Colon (tissue), 2 donors: ENCODE results near the gene CCDC102A.

Source experiments
- FAIRE-seq: peaks from 2 replicates; lab custom pipeline; 2012; peaks lifted over from hg19 to GRCh38; lab: Jason Lieb, UNC
- donor health status: control.
- donor health status: control.

The CCDC102A gene

DNA sequence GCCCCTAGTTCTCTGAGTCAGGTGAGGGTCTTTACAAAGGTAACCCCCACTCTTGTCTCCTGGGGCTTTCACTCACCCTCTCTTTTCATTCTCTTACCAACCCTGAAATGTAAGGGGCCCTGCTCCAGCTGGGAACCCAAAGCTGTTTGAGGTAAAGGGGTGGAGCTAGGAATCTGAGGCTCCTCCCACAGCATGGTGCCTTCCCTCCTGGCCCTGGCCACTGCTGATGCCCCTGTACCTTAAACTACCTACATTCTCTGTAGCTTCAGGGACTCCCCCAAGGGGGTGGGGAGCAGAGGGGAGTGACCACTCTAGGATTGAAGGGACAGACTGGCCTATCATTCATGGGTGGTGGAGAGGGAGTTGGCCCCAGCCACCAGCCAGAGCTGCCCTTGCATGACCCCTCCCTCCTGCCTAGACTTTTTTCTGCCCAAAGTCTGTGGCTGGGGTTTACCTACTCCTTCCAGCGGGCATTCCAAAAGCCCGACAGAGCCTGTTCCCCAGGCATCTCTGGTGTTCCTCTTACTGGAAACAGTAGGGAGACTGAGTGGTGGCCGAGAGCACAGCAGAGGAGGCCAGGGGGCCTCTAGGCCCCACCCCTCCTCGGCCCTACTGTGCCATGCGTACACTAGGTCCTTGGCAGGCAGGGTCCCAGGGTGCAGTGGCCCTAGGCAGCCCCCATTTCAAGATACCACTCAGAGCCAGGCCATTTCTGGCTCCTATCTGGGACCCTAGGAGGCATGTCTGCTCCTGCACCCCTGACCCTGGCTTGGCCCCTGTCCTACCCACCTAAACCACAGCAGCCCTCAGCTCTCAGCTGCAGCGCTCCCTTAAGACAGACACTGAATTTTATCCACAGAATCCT lies 59.6 kb downstream of the CCDC102A start:
- no peak for FAIRE-seq

GRCh38 chr16:57475711-57476339 lies 60.5 kb downstream of the CCDC102A start:
- no peak for FAIRE-seq

DNA sequence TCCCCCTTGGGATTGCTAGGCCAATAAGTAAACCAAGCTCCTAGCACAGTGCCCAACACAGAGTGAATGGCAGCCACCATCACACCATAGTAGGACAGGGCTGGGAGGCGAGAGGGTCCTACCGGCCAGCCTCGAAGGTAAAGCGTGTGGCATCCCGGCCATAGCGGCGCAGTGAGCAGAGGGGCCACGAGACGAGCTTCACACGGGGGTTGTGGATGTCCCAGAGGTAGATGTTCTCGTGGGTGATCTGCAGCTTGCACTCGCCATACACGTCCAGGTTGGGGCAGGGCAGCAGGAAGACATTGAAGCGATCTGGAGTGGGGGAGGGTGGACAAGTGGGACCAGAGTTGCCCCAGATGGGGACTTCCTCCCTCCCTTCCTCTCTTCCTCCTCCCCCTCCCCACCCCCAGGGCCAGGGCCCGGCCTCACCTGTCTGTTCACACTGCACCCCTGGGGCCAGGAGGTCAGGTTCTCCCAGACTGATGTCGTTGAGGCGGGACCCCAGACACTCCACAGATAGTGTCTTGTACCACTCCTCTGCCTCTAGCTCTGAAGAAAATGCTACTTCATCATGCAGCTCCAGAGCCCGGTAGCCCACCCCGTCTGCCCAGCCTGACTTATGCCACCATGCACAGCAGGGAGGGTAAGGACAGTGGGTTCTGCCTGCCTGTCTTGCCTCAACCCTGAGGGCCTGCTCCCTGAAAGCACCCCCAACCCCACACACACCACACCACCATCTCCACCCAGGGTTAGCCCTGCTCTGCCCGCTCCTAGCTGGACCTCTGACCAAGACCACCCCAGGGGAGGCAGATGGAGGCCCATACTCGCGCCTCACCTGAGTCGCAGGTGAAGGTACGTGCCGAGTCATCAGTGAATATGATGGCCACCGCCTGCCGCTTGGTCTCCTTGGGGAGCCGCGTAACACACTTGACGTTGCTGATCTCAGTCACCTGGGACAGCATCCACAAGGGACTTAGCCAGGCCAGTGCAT lies 61.4 kb downstream of the CCDC102A start:
- no peak for FAIRE-seq

- no peak for FAIRE-seq
Observed at GRCh38 chr16:57473906-57474305, 62.5 kb downstream of the CCDC102A start.

- FAIRE-seq: no peak
Observed at GRCh38 chr16:57473176-57473840, 63.1 kb downstream of the CCDC102A start.

GRCh38 chr16:57472665-57473060 lies 63.7 kb downstream of the CCDC102A start:
- no peak for FAIRE-seq

GRCh38 chr16:57471852-57472664 lies 64.3 kb downstream of the CCDC102A start:
- no peak for FAIRE-seq

DNA sequence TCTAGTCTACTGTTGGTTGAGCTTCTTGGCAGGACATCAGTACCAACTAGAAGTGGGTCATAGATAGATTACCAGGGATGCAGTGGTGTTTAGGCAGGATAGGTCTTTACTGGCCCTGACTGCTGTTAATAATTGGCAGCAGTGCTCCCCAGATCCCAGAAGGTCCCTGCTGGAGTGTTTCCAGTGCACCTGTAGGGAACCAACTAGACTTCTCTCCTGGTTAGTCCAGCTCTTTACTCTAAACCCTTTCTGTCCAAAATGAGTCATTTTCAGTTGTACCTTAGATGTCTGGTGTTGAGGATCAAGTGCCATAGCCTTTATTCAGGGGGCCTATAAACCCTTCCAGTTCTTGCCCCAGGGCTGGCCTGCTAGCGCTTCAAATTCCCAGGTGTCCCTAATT lies 65.2 kb downstream of the CCDC102A start:
- FAIRE-seq: no peak

- FAIRE-seq: no peak
Observed at GRCh38 chr16:57470711-57471110, 65.7 kb downstream of the CCDC102A start.

DNA sequence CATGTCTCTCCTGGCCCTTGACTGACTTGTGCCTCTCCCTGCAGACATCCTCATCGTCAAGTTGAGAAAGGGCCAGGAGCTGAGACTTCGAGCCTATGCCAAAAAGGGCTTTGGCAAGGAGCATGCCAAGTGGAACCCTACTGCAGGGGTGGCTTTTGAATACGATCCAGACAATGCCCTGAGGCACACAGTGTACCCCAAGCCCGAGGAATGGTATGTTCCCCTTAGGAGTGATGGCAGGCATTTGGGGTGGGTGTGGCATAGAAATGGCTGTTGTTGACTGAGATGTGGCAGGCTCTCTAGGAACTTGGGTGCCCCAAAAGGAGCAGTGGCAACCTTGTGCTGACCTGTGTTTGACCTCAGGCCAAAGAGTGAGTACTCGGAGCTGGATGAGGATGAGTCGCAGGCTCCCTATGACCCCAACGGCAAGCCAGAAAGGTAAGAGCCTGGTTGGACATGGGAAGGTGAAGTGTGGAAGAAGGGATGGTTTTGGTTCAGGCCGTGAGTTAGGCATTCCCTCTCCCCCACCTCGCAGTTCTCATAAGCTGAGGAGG lies 66.4 kb downstream of the CCDC102A start:
- no peak for FAIRE-seq

GRCh38 chr16:57469046-57469445 lies 67.3 kb downstream of the CCDC102A start:
- no peak for FAIRE-seq

- FAIRE-seq: no peak
Observed at GRCh38 chr16:57468346-57468745, 68.0 kb downstream of the CCDC102A start.

DNA sequence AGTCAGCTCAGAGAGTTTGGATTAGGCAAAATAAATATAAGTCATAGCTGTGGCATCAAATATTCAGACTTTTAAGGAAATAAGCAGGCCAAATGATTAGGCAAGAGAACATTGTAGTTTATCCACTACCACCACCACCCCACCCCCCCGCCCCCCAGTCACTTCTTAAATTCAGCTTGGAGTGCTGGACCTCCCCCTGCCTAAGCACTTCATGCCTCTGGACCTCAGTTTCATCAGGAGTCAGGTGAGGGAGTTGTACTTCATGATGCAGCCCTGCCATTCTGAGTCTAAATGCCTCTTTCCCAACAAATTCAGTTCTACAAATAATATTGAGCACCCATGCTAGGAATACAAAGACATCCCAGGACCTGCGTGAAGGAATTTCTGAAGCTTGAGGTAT lies 71.8 kb downstream of the CCDC102A start:
- FAIRE-seq: no peak

GRCh38 chr16:57462978-57463362 lies 73.4 kb downstream of the CCDC102A start:
- no peak for FAIRE-seq

DNA sequence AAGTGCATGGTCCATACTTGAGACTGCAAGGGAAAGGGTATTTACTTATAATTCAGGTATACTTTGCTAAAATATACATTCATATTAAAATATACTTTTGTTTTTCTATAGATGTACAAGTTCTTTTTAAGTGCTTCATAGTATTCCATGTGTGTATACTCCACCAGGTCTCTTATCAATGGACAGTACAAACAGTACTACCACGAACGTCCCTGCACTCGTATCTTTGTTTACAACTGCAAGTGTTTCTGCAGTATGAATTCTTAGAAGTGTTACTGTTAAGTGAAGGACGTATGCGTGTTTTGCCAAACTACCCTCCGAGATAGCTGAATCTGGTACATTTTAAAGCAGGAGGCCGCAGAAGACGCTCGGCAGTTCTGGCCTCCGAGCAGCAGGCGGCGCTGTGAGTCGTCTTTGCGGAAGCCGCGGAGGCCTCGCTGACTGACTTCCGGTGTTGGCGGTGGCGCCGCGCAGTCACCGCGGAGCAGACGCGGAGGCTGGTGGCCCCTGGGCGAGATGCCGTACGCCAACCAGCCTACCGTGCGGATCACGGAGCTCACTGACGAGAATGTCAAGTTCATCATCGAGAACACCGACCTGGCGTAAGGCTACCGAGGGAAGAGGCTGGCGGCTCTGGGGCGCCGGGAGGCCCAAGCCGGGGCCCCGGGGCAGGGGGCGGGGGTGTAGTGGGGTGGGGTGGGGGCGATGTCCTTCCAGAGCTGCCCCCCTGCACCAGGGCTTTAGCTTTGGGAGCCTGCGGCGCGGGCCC lies 74.0 kb downstream of the CCDC102A start, which contains the start of gene POLR2C:
TSS of gene POLR2C (plus strand) at position 471 of the 769 bp plus-strand sequence. CDS start at position 517, 46 bp downstream.
- no peak for FAIRE-seq
